ENCODE results near the gene FBXW8. TPM values are rescaled to one million over a fixed set of nuclear protein-coding genes. Genes with fewer than 3 reads are reported as not detected.

FBXW8 gene
- total RNA-seq, 1 donor from 2014 or later, result 32.1 TPM

DNA sequence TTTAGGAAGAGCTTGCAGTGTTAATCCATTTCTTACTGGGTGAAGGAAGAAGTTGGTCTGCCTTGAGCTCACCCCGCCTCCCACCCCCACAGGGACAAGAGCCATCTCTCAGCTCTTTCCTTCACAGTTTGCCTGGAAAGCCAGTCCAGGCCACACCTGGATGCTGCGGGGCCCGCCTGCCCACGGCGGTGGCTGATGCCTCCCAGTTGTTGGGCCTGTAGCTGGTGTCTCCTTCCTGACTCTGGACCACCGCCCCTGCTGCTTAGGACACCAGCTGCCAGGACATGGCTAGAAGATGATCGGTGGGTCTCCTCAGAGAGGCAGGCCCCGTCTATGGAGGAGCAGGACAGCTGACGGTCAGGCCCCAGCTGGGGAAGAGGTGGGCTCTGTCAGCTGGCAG, 95.6 kb downstream of the FBXW8 start:
- no peaks in the 10 kb centered on the region for H3K4me1 Mint-ChIP-seq (ENCODE audit: unreplicated experiment)
- no peaks in the 10 kb centered on the region for H3K27me3 Mint-ChIP-seq (ENCODE audit: unreplicated experiment)
- H3K27ac Mint-ChIP-seq (ENCODE audit: unreplicated experiment), result no peak overlapping the region
- H3K4me3 Mint-ChIP-seq (ENCODE audit: unreplicated experiment), result no peak overlapping the region
- H3K9me3 Mint-ChIP-seq (ENCODE audit: unreplicated experiment), result no peaks in the 10 kb centered on the region
- TF ChIP-seq, protein P1, sequence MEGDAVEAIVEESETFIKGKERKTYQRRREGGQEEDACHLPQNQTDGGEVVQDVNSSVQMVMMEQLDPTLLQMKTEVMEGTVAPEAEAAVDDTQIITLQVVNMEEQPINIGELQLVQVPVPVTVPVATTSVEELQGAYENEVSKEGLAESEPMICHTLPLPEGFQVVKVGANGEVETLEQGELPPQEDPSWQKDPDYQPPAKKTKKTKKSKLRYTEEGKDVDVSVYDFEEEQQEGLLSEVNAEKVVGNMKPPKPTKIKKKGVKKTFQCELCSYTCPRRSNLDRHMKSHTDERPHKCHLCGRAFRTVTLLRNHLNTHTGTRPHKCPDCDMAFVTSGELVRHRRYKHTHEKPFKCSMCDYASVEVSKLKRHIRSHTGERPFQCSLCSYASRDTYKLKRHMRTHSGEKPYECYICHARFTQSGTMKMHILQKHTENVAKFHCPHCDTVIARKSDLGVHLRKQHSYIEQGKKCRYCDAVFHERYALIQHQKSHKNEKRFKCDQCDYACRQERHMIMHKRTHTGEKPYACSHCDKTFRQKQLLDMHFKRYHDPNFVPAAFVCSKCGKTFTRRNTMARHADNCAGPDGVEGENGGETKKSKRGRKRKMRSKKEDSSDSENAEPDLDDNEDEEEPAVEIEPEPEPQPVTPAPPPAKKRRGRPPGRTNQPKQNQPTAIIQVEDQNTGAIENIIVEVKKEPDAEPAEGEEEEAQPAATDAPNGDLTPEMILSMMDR (IDR thresholded peaks at IDR 0.05), result no peak
- DNase-seq (ENCODE audit: extremely low spot score, unreplicated experiment), result no peak
- peaks cover 39% of the 10 kb centered on the region for H3K36me3 Mint-ChIP-seq (ENCODE audit: unreplicated experiment)

DNA sequence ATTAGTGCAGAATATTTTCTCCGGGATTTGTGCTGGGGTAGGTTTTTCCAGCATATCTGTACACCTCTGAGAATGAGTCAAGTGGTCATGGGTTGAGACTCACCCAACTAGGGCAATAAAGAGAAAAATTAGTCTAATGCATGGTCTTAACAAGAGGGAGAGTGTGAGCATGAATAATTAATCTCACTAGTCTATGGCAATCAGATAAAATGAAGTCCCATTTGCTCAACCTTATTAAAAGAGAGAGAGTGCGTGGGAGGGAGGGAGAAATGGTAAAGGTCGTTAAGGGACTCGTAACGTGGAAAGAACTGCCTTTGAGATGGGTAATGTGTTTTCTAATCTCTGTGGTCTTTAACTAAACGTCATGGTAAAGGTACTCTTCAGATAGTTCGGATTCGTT, 96.8 kb downstream of the FBXW8 start:
- DNase-seq (ENCODE audit: extremely low spot score, unreplicated experiment), result no peak
- Mint-ChIP-seq H3K4me1 (ENCODE audit: unreplicated experiment) (peaks cover 8% of the 10 kb centered on the region), H3K27ac (ENCODE audit: unreplicated experiment) (no peak overlapping the region), H3K36me3 (ENCODE audit: unreplicated experiment) (peaks cover 39% of the 10 kb centered on the region), H3K4me3 (ENCODE audit: unreplicated experiment) (no peak overlapping the region), H3K9me3 (ENCODE audit: unreplicated experiment) (no peaks in the 10 kb centered on the region), H3K27me3 (ENCODE audit: unreplicated experiment) (no peaks in the 10 kb centered on the region)
- TF ChIP-seq, protein P1 (IDR thresholded peaks at IDR 0.05), result no peak

DNA sequence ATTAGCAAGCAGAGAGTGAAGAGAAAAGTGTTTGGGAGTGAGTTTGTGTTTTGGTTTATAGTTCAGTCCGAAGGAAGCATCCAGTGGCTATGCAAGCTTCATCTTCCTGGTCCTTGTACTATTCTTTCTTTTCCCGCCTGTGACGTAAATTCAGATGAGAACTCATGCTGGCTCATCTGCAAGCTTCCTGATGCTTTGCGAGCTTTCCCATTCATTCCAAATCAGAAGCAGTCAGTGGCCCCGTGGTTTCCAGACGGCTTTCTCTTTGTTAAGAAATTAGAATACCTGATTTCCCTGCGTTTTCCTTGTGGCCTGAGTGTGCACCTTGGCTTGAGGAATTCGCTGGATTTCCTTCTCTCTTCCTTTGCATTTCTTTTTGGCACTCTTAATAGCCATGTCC, 99.0 kb downstream of the FBXW8 start:
- no peak for DNase-seq (ENCODE audit: extremely low spot score, unreplicated experiment)
- Mint-ChIP-seq H3K36me3 (ENCODE audit: unreplicated experiment) (peaks cover 54% of the 10 kb centered on the region), H3K4me1 (ENCODE audit: unreplicated experiment) (peaks cover 10% of the 10 kb centered on the region), H3K9me3 (ENCODE audit: unreplicated experiment) (peaks cover 5% of the 10 kb centered on the region), H3K27ac (ENCODE audit: unreplicated experiment) (no peak overlapping the region), H3K27me3 (ENCODE audit: unreplicated experiment) (no peaks in the 10 kb centered on the region), H3K4me3 (ENCODE audit: unreplicated experiment) (no peak overlapping the region)
- TF ChIP-seq, protein P1 (IDR thresholded peaks at IDR 0.05), result no peak

DNA sequence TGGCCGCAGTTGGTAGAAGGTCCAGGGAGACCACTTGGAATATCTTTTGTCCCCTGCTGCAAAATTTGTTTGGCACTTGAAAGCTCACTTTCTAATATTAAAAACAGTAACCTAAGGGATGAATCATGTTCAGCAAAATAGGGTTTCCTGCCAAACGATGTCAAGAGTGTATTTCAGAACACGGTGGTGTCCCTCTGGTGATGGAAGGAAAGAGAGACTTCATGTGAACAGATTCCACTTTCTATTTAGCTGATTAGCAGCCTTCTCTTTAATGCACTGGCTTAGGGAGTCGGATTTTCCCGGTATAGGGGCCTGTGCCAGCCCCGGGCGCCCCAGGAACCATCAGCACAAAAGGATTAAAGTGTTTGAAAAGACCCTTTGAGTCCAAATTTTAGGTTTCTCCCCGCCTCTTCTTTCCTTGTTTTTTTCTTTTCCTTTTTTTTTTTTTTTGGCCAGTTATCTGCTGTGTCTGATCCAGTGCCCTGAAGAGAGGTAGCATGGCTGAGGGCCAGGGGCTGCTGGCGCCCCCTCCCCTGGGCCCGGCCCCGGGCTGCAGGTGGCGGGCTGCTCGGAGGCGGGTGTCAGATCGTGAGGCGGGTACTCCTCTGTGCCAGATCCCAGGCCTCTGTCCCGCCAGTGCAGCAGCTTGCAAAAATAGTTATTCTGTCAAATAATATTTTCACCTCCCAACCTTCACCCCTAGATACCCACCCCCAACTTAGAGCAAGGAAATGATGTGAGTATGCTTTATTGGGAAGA, 100.1 kb downstream of the FBXW8 start:
- TF ChIP-seq, protein P1 (IDR thresholded peaks at IDR 0.05), result no peak
- peaks cover 58% of the 10 kb centered on the region for H3K36me3 Mint-ChIP-seq (ENCODE audit: unreplicated experiment)
- peaks cover 10% of the 10 kb centered on the region for H3K4me1 Mint-ChIP-seq (ENCODE audit: unreplicated experiment)
- no peak overlapping the region for H3K4me3 Mint-ChIP-seq (ENCODE audit: unreplicated experiment)
- H3K9me3 Mint-ChIP-seq (ENCODE audit: unreplicated experiment), result peaks cover 5% of the 10 kb centered on the region
- no peak overlapping the region for H3K27ac Mint-ChIP-seq (ENCODE audit: unreplicated experiment)
- DNase-seq (ENCODE audit: extremely low spot score, unreplicated experiment), result no peak
- no peaks in the 10 kb centered on the region for H3K27me3 Mint-ChIP-seq (ENCODE audit: unreplicated experiment)

DNA sequence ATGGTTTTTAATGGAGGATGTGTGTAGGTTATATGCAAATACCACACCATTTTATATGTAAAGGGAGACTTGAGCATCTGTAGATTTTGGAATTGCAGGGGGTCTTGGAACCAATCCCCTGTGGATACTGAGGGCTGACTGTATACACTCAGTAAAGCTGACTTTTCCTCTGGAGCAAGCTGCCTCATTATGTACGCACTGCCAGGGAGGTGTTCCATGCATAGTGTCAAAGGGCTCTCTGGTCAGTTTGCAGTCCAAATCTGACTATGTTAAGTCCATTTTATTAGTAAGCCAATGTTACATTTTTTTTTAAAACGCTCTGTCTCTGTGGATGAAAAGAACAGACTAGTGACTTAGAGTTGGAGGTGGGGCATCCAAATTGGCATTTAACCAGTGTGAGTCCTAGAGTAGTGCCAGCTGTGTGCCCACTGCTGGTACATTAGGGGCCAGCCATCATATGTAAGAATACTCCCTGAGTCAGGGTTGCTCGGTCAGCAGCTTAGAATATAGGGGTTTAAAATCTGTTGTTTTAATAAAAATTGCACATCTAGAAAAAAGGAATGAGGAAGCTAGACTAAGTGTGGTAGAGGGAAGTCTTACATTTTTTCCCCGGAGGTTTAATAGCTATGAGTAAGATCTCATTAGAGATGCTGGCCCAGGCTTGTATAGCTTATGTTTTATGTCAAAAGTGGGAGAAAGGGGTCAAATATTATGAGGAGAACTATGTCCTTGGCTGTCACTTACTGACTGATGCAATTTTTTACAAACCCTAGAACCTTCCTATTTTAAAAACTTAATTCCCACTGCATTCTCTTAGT, 101.4 kb downstream of the FBXW8 start:
- peaks cover 61% of the 10 kb centered on the region for H3K36me3 Mint-ChIP-seq (ENCODE audit: unreplicated experiment)

More for the DNA sequence above, 101.4 kb downstream of the FBXW8 start:
- H3K4me1 Mint-ChIP-seq (ENCODE audit: unreplicated experiment), result peaks cover 10% of the 10 kb centered on the region
- no peak for DNase-seq (ENCODE audit: extremely low spot score, unreplicated experiment)
- peaks cover 5% of the 10 kb centered on the region for H3K9me3 Mint-ChIP-seq (ENCODE audit: unreplicated experiment)
- TF ChIP-seq, protein P1 (IDR thresholded peaks at IDR 0.05), result peak; percentile 16
- no peaks in the 10 kb centered on the region for H3K27me3 Mint-ChIP-seq (ENCODE audit: unreplicated experiment)
- H3K4me3 Mint-ChIP-seq (ENCODE audit: unreplicated experiment), result no peak overlapping the region
- H3K27ac Mint-ChIP-seq (ENCODE audit: unreplicated experiment), result peak overlapping the region; percentile 62
